SH-SY5Y (cell line): ENCODE data around the gene RPAP2.

ENCODE experiments used
- GATA2 ChIP-seq: IDR thresholded peaks from 2 replicates; pipeline ENCODE4 v1.6.1; 2011; ENCODE audit warnings: mild to moderate bottlenecking, low read depth, low read length
- GATA3 ChIP-seq: IDR thresholded peaks from 2 replicates; pipeline ENCODE4 v1.6.1; 2011; ENCODE audit warnings: low read depth, mild to moderate bottlenecking, low read length, moderate library complexity

DNA sequence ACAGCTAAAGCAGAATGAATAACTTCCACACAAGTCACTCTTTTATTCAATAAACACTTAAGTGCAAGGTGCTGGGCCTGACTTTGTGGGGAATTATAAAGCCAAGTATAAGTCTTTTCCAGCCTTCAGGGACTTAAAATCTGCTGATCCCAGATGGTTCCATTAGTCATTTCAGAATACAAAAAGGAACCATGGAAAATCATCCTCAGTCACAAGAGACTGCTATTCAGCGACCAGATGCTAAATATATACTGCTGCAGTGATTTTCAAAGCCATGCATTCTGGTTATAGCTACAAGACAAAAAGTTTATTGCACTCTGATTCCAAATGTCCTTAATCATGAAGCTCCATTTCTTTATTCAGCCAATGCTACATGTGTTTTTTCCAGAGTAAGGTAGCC, 25.8 kb upstream of the RPAP2 start:
- TF ChIP-seq GATA2 (no peak), GATA3 (no peak)
